Right hindlimb (tissue), 1 donor: ENCODE measurements around the gene DCUN1D3.

ENCODE experiments used
- DNase-seq: peaks from one replicate; pipeline ENCODE4 v3.0.0-alpha.2; 2018

The DCUN1D3 gene

GRCh38 chr16:20918486-20919239, 18.5 kb upstream of the DCUN1D3 start:
- no peak for DNase-seq

GRCh38 chr16:20916942-20917341, 16.8 kb upstream of the DCUN1D3 start:
- no peak for DNase-seq

GRCh38 chr16:20916289-20916688, 16.1 kb upstream of the DCUN1D3 start:
- no peak for DNase-seq

- DNase-seq = no peak
These were observed 11.2 kb upstream of the DCUN1D3 start for GRCh38 chr16:20911361-20911760.

GRCh38 chr16:20910781-20911321, 10.7 kb upstream of the DCUN1D3 start:
- no peak for DNase-seq

- DNase-seq = peak; percentile 40
These were observed 6.4 kb upstream of the DCUN1D3 start for GRCh38 chr16:20906341-20907255.

GRCh38 chr16:20905576-20905975, 5.4 kb upstream of the DCUN1D3 start:
- DNase-seq = no peak

GRCh38 chr16:20904507-20905081, 4.4 kb upstream of the DCUN1D3 start:
- no peak for DNase-seq

GRCh38 chr16:20903899-20904506, 3.8 kb upstream of the DCUN1D3 start:
- DNase-seq = no peak

GRCh38 chr16:20903116-20903898, 3.1 kb upstream of the DCUN1D3 start:
- no peak for DNase-seq

GRCh38 chr16:20902426-20902825, 2.3 kb upstream of the DCUN1D3 start:
- DNase-seq = no peak

GRCh38 chr16:20901436-20902112, 1.4 kb upstream of the DCUN1D3 start:
- peak; percentile 69 for DNase-seq

- no peak for DNase-seq
These were observed 894 bp upstream of the DCUN1D3 start for GRCh38 chr16:20901068-20901435.

GRCh38 chr16:20899477-20900298, 470 bp downstream of the DCUN1D3 start:
- DNase-seq = no peak

GRCh38 chr16:20899071-20899470, 1.1 kb downstream of the DCUN1D3 start:
- no peak for DNase-seq

- DNase-seq = no peak
These were observed 2.2 kb downstream of the DCUN1D3 start for GRCh38 chr16:20897922-20898321.

GRCh38 chr16:20897253-20897897, 2.8 kb downstream of the DCUN1D3 start:
- no peak for DNase-seq

- DNase-seq = no peak
These were observed 5.8 kb downstream of the DCUN1D3 start for GRCh38 chr16:20894388-20894787.

GRCh38 chr16:20889625-20890275, 10.4 kb downstream of the DCUN1D3 start:
- DNase-seq = no peak

- no peak for DNase-seq
These were observed 13.0 kb downstream of the DCUN1D3 start for GRCh38 chr16:20887207-20887606.
